HCT116 (cell line): ENCODE data around the gene LSM11. TPM values are rescaled to one million over a fixed set of nuclear protein-coding genes. Genes with fewer than 3 reads are reported as not detected.
A peak's percentile ranks its signal among the peaks of the same experiment; 100 is the strongest.

Experiments
- ATAC-seq: fragments of 200-7000 bp; cut with Tn5 transposase; 2 replicates; pipeline ENCODE4 v1.9.1; 2020; ENCODE audit warnings: mild to moderate bottlenecking, moderate library complexity
- BruUV-seq: library from RNA; stranded (reverse); fragments of 400-500 nt; replicated peaks from 2 replicates; lab custom pipeline; 2021; lab: Mats Ljungman, UMichigan
- CTCF ChIA-PET: fragments of 300-600 bp; sonication (Branson Sonifier 250); formaldehyde crosslinking; loops from one replicate; lab custom pipeline; 2021; ENCODE audit warnings: antibody characterized with exemption; lab: Charles Lee
- POLR2A ChIA-PET: fragments of 300-600, 350-600 bp; sonication (Branson Sonifier 250); formaldehyde crosslinking; loops from one replicate; lab custom pipeline; 2021; ENCODE audit warnings: antibody characterized with exemption; lab: Charles Lee
- RAD21 ChIA-PET, 2 experiments: fragments of 300-600 bp; sonication (Branson Sonifier 250); formaldehyde crosslinking; loops; one replicate each; lab custom pipeline; 2023; ENCODE audit warnings: low total read pairs in 2 of 2; ENCODE audit not compliant: uncharacterized antibody in 2 of 2, unreplicated experiment in 2 of 2, low non-redundant PET in 1 of 2; lab: Charles Lee
- DNase-seq: peaks from one replicate; pipeline ENCODE4 v3.0.0-alpha.2; 2010; ENCODE audit warnings: low read depth, low spot score
- H2AFZ ChIP-seq: fragments of 200-600 bp; shearing (Covaris generic), sonication (generic); 2 replicates; pipeline ENCODE4 v1.6.1; 2017; ENCODE audit warnings: low read depth, mixed run types, mixed read lengths, antibody characterized with exemption, low read length; ENCODE audit not compliant: poor library complexity, severe bottlenecking
- H3K27ac ChIP-seq: 2 replicates; pipeline ENCODE4 v1.5.1; 2012; ENCODE audit warnings: low read depth, low read length
- H3K27me3 ChIP-seq: fragments of 200-600 bp; sonication (generic); 2 replicates; pipeline ENCODE4 v1.6.1; 2016; ENCODE audit warnings: mixed run types, low read length, mixed read lengths; ENCODE audit not compliant: insufficient read depth
- H3K36me3 ChIP-seq, 2 experiments: fragments of 200-500 bp in 1 of 2; fragments of 200-600 bp in 1 of 2; sonication (Bioruptor generic) in 1 of 2; sonication (generic) in 1 of 2; 2 replicates each; pipeline versions ENCODE4 v1.5.1 to v1.6.1; 2014 to 2016; ENCODE audit warnings: low read length in 2 of 2, inconsistent platforms in 1 of 2, mixed read lengths in 1 of 2, mixed run types in 1 of 2; ENCODE audit not compliant: insufficient read depth in 2 of 2, control insufficient read depth in 1 of 2
- H3K4me1 ChIP-seq, 2 experiments: fragments of 200-600 bp in 1 of 2; sonication (generic) in 1 of 2; 2 replicates each; pipeline versions ENCODE4 v1.5.1 to v1.6.1; 2012 to 2017; ENCODE audit warnings: low read length in 2 of 2, inconsistent platforms in 1 of 2, mild to moderate bottlenecking in 1 of 2, mixed read lengths in 1 of 2, mixed run types in 1 of 2, moderate library complexity in 1 of 2; ENCODE audit not compliant: insufficient read depth in 2 of 2, control insufficient read depth in 1 of 2
- H3K4me2 ChIP-seq: fragments of 200-600 bp; sonication (generic); 2 replicates; pipeline ENCODE4 v1.6.1; 2017; ENCODE audit warnings: mixed run types, low read length, mixed read lengths
- H3K4me3 ChIP-seq, 2 experiments: fragments of 200-600 bp in 1 of 2; sonication (generic) in 1 of 2; replicated peaks in 1 of 2; 2 replicates each; pipeline ENCODE4 v1.5.1; 2011 to 2016; ENCODE audit warnings: low read length in 2 of 2, control low read depth in 1 of 2, low read depth in 1 of 2, mild to moderate bottlenecking in 1 of 2, mixed read lengths in 1 of 2, mixed run types in 1 of 2
- H3K79me2 ChIP-seq: fragments of 200-600 bp; sonication (generic); 2 replicates; pipeline ENCODE4 v1.6.1; 2017; ENCODE audit warnings: mild to moderate bottlenecking, mixed run types, low read length, moderate library complexity, mixed read lengths; ENCODE audit not compliant: insufficient read depth
- H3K9ac ChIP-seq: fragments of 200-600 bp; sonication (generic); 2 replicates; pipeline ENCODE4 v1.6.1; 2016; ENCODE audit warnings: low read length, mixed read lengths
- H3K9me2 ChIP-seq: fragments of 200-600 bp; sonication (generic), shearing (Covaris generic); 2 replicates; pipeline ENCODE4 v1.6.1; 2017; ENCODE audit warnings: mixed run types, mild to moderate bottlenecking, moderate library complexity; ENCODE audit not compliant: insufficient read depth
- H3K9me3 ChIP-seq, 2 experiments: fragments of 200-500 bp in 1 of 2; fragments of 200-600 bp in 1 of 2; sonication (Bioruptor generic) in 1 of 2; sonication (generic) in 1 of 2; 2 replicates each; pipeline ENCODE4 v1.6.1; 2014 to 2017; ENCODE audit warnings: low read length in 2 of 2, mixed read lengths in 2 of 2, inconsistent platforms in 1 of 2, low read depth in 1 of 2, mild to moderate bottlenecking in 1 of 2, mixed run types in 1 of 2, moderate library complexity in 1 of 2; ENCODE audit not compliant: control insufficient read depth in 1 of 2, insufficient read depth in 1 of 2
- H4K20me1 ChIP-seq: fragments of 200-600 bp; sonication (generic), shearing (Covaris generic); 2 replicates; pipeline ENCODE4 v1.6.1; 2017; ENCODE audit warnings: mixed run types, mild to moderate bottlenecking, moderate library complexity; ENCODE audit not compliant: insufficient read depth
- ATF3 ChIP-seq: IDR thresholded peaks from 2 replicates; pipeline ENCODE4 v1.6.1; 2012
- CEBPB ChIP-seq: IDR thresholded peaks from 2 replicates; pipeline ENCODE4 v1.6.1; 2012; ENCODE audit warnings: low read depth
- EZH2phosphoT487 ChIP-seq: fragments of 200-600 bp; IDR thresholded peaks from 2 replicates; pipeline ENCODE4 v1.6.1; 2018; ENCODE audit warnings: antibody characterized with exemption, borderline replicate concordance
- REST ChIP-seq: IDR thresholded peaks from 2 replicates; pipeline ENCODE4 v1.6.1; 2012; ENCODE audit warnings: low read depth
- SP1 ChIP-seq: IDR thresholded peaks from 2 replicates; pipeline ENCODE4 v1.6.1; 2012; ENCODE audit warnings: low read depth
- ZNF274 ChIP-seq: fragments of 200-500 bp; sonication (Bioruptor generic); IDR thresholded peaks from 2 replicates; pipeline ENCODE4 v1.6.1; 2014; ENCODE audit warnings: mild to moderate bottlenecking, low read depth, low read length, inconsistent platforms
- intact Hi-C: fragments of 100-400 bp; cut with micrococcal nuclease; formaldehyde crosslinking; loops from 2 replicates; pipeline ENCODE4 v1.10.0; 2022
- total RNA-seq: library from RNA; stranded (reverse); gene quantifications from one replicate; pipeline ENCODE4 v1.2.1, GENCODE V29; 2021; ENCODE audit not compliant: unreplicated experiment

LSM11 gene
- total RNA-seq, 1 experiment from 2014 or later: 6.2 TPM

GRCh38 chr5:157744051-157745011 is 819 bp downstream of the LSM11 start:
- Histone ChIP-seq H4K20me1 (no peaks in the 10 kb centered on the region), H3K4me2 (peak overlapping the region; percentile 88), H3K9me2 (no peaks in the 10 kb centered on the region), H3K4me3 (peak overlapping the region; percentile 72 to 82), H2AFZ (no peak overlapping the region), H3K27me3 (no peaks in the 10 kb centered on the region), H3K79me2 (no peaks in the 10 kb centered on the region), H3K9me3 (no peaks in the 10 kb centered on the region), H3K27ac (peak overlapping the region; percentile 53; the same call in 1 of the 2 replicates)
- CTCF ChIA-PET: interaction anchor here (0.6 to 1.5 kb wide), 6 partner anchors 13 to 420 kb away, joined by 3 to 17 read pairs (median 8); partner anchors contain the start of gene THG1L
- TF ChIP-seq SP1 (no peak), ATF3 (no peak), ZNF274 (no peak), REST (no peak), CEBPB (no peak), EZH2phosphoT487 (no peak)
- TF ChIP-seq, all 23 proteins: peak for 0
- ChIA-PET RAD21 (interaction anchor here in 1 of 2 experiments (1.2 kb wide), 2 partner anchors 415 to 421 kb away, joined by 3 to 4 read pairs; no protein-coding TSS in a partner anchor), POLR2A (no interaction called here)
- Histone ChIP-seq H3K9ac (peak overlapping the region; percentile 73), H3K36me3 (peaks cover 2% of the 10 kb centered on the region in 2 experiments; a peak in 2 of 4 replicates), H3K4me1 (peaks cover 8 to 24% of the 10 kb centered on the region in 2 experiments; a peak in 2 of 4 replicates)
- DNase-seq (no peak), ATAC-seq (peak; percentile 21)
- TSS peak; percentile 22 for BruUV-seq
- intact Hi-C loops: loop anchor here (5.0 to 10.0 kb wide), 4 partner anchors 167 to 600 kb away; partner anchors contain the start of genes ADAM19 and MED7
